Measurements from ENCODE around the gene RRP8.

DNA sequence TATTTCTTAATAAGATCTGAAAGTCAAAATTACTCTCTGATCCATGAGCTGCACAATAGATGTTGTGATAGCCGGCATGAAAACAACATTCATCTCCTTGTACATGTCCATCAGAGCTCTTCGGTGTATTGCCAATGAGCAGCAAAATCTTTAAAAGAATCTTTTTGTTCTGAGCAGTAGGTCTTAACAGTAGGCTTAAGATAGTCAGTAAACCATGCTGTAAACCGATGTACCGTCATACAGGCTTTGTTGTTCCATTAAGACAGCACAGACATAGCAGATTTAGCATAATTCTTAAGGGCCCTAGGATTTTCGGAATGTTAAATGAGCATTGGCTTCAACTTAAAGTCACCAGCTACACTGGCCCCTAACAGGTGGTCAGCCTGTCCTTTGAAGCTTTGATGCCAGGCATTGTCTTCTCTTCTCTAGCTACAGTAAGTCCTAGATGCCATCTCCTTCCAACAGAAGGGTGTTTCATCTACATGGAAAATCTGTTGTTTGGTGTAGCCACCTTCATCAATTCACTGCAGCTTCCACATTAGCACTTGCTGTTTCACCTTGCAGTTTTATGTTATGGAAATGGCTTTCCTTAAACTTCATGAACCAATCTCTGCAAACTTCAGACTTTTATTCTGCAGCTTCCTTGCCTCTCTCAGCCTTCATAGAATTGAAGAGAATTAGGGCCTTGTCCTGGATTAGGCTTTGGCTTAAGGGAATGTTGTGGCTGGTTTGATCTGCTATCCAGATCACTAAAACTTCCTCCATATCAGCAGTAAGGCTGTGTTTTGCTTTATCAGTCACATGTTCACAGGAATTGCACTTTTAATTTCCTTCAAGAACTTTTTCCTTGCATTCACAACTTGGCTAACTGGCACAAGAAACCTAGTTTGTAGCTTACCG is 28.4 kb downstream of the RRP8 start:
- TF ChIP-seq YY1 (IDR thresholded peaks at IDR 0.05; ENCODE audit: insufficient read depth, insufficient read length) = no peak
- no peak for TF ChIP-seq SUZ12 (IDR thresholded peaks at IDR 0.05; ENCODE audit: extremely low read depth, insufficient read depth, insufficient read length)

Data from NT2/D1 (cell line).